Activated T-helper 1 cell treated with anti-CD3 and anti-CD28 coated beads, Interleukin-12 subunit alpha, Interleukin-12 subunit beta, Interleukin-2, Interleukin-4 antibody, amounts not matched to agents 30 ng/mL and 10 ng/mL and 1 ng/mL, durations not matched to agents 14 hours and 24 hours and 36 hours (primary cell): ENCODE results near the gene ATL1. TPM values are rescaled to one million over a fixed set of nuclear protein-coding genes. Genes with fewer than 3 reads are reported as not detected.
"Not testable (repeated sequence)": the region's sequence is repeated elsewhere in the genome, so short reads cannot be mapped to it uniquely, and the experiment has no call there.

Experiments
- DNase-seq: peaks from one replicate; pipeline ENCODE4 v3.0.0; 2021; ENCODE audit warnings: low spot score
- H3K27ac Mint-ChIP-seq: one replicate; pipeline ENCODE4 v1.8.0; 2021; ENCODE audit warnings: mild to moderate bottlenecking, mixed read lengths
- H3K27me3 Mint-ChIP-seq: one replicate; pipeline ENCODE4 v1.8.0; 2022; ENCODE audit warnings: mild to moderate bottlenecking, moderate library complexity, mixed read lengths; ENCODE audit not compliant: insufficient read depth
- H3K36me3 Mint-ChIP-seq: one replicate; pipeline ENCODE4 v1.8.0; 2021; ENCODE audit warnings: low read depth, mixed read lengths
- H3K4me1 Mint-ChIP-seq: one replicate; pipeline ENCODE4 v1.8.0; 2021; ENCODE audit warnings: low read depth, mixed read lengths
- H3K4me3 Mint-ChIP-seq: one replicate; pipeline ENCODE4 v1.8.0; 2021; ENCODE audit warnings: mild to moderate bottlenecking, moderate library complexity, mixed read lengths
- H3K9me3 Mint-ChIP-seq: one replicate; pipeline ENCODE4 v1.8.0; 2021; ENCODE audit warnings: mixed read lengths
- intact Hi-C: fragments of 100-400 bp; cut with micrococcal nuclease; formaldehyde crosslinking; loops from one replicate; pipeline ENCODE4 v1.15.1; 2024
- total RNA-seq: library from RNA; stranded (reverse); gene quantifications from 2 replicates; pipeline ENCODE4 v1.2.3, GENCODE V29; 2022

Gene ATL1
- total RNA-seq, 1 donor from 2014 or later: 0.83 TPM

DNA sequence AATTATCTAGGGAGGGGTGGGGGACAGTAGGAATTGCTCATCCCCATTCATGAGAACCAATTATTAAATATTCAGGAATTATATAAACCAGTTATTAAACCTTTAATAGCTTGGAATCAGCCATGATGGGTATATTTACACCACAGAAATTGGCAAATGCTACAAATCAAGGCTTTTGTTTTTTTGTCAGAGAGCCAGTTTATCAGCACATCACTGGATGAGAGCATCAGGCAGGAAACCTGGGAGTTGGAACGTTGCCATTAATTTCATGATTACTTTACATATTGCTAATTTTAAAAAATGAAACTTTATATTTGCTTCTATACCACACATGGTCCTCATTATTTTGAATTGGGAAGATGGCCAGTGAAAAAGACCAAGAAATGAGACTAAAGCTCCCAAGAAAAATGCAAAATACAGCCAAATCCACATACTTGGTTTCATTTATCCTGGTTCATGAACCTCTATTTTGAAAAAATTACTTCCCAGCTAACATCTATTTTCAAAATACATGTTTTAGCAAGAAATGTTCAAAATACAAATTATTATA is 48.4 kb downstream of the ATL1 start:
- intact Hi-C loops: loop anchor here (5.0 kb wide), 2 partner anchors 59 to 286 kb away; partner anchors contain the start of gene SAV1
- Mint-ChIP-seq H3K4me3 (no peak overlapping the region), H3K36me3 (no peaks in the 10 kb centered on the region), H3K27ac (no peak overlapping the region), H3K9me3 (no peaks in the 10 kb centered on the region), H3K27me3 (peaks cover 16% of the 10 kb centered on the region), H3K4me1 (peaks cover 7% of the 10 kb centered on the region)
- DNase-seq: no peak

DNA sequence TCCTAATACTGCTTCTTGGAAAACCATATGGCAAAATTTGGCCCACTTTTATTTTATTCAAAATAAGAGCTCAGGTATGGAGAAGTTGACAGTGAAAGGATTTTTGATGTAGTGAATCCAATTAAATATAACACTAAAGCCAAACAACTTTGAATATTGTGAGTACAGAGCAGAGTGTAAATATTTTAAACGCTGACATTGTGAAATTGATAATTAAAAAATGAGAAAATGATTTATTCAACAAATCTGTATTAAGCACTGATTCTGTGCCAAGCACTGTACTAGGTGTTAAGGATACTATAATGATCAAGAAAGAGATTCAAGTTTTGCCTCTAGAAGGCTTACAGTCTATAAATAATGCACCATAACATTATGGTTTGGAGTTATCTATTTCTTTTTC is 50.5 kb downstream of the ATL1 start:
- Mint-ChIP-seq H3K27me3 (peaks cover 16% of the 10 kb centered on the region), H3K27ac (no peak overlapping the region), H3K36me3 (no peaks in the 10 kb centered on the region), H3K4me1 (peaks cover 7% of the 10 kb centered on the region), H3K9me3 (no peaks in the 10 kb centered on the region), H3K4me3 (no peak overlapping the region)
- intact Hi-C loops: no loop called here
- DNase-seq: no peak

DNA sequence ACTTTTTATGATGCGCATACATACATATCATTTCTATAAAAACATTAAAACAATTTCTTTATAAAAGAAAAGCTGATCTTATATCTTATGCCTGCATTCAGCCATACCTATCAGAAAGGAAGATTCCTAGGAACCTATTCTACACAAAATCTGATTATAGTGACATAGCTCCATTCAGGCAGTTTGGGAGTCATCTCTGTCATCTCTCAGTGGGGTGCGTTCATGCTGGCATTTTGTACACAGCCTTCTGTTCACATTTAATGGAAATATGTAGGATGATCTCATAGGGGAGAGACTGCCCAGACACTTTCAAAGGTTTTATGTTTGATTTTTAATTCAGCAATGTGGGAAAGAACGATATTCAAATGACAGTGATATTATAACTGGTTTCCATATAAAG is 52.9 kb downstream of the ATL1 start:
- peaks cover 13% of the 10 kb centered on the region for H3K27me3 Mint-ChIP-seq
- no peak overlapping the region for H3K27ac Mint-ChIP-seq
- no peaks in the 10 kb centered on the region for H3K9me3 Mint-ChIP-seq
- H3K4me3 Mint-ChIP-seq: no peak overlapping the region
- DNase-seq: no peak
- H3K4me1 Mint-ChIP-seq: no peaks in the 10 kb centered on the region
- H3K36me3 Mint-ChIP-seq: no peaks in the 10 kb centered on the region
- intact Hi-C loops: no loop called here

DNA sequence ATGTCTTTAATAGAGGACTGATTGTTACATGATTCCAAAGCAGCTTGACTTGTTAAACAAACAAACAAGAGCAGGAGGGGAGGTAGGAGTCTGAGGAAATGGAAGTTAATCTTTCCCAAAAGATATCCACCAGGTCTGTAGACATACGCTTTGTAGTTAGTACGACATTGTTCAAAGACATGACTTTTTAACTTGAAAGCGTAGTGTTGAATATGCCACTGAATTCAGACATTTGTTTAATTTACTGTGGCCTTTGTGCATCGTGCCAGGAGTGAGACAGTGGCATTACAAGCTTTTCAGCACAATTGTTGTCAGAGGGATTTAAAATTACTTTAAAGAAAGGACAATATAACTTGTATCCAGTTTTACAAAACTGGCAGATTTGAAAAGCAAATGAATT is 55.1 kb downstream of the ATL1 start:
- Mint-ChIP-seq H3K4me1 (no peaks in the 10 kb centered on the region), H3K36me3 (no peaks in the 10 kb centered on the region), H3K4me3 (no peak overlapping the region), H3K27ac (no peak overlapping the region), H3K27me3 (peaks cover 10% of the 10 kb centered on the region), H3K9me3 (no peaks in the 10 kb centered on the region)
- intact Hi-C loops: no loop called here
- no peak for DNase-seq

DNA sequence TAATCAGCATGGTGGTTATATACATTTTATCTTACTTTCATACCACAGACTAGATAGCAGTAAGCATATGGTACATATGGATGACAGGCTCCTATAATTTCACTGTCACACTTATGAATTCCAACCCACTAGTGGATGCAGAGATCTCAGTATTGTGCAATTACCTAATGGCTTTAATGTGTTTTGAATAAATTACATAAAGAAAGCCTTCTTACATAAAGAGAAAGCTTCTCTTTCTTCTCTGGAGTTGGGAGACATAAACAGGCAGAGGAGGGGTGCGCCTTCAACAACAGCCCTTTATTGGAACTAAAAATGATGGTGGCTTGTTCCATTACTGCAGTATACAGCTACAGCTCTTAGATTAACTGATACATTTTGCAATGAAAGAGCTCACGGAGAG is 55.6 kb downstream of the ATL1 start:
- no peak overlapping the region for H3K27ac Mint-ChIP-seq
- intact Hi-C loops: no loop called here
- H3K9me3 Mint-ChIP-seq: no peaks in the 10 kb centered on the region
- H3K4me1 Mint-ChIP-seq: no peaks in the 10 kb centered on the region
- DNase-seq: no peak
- H3K27me3 Mint-ChIP-seq: peaks cover 10% of the 10 kb centered on the region
- no peaks in the 10 kb centered on the region for H3K36me3 Mint-ChIP-seq
- no peak overlapping the region for H3K4me3 Mint-ChIP-seq

DNA sequence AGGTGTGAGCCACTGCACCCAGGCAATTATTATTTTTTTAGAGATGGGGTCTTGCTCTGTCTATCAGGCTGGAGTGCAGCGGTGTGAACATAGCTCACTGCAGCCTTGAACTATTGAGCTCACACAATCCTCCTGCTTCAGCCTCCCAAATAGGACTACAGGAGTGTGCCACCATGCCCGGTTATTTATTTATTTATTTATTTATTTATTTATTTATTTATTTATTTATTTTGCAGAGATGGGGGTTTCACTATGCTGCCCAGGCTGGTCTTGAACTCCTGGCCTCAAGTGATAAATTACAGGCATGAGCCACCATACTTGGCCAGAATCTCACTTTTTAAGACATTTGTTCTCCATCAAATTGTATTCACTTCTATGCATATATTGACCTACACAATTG is 56.3 kb downstream of the ATL1 start:
- Mint-ChIP-seq H3K4me3 (no peak overlapping the region), H3K27me3 (peaks cover 5% of the 10 kb centered on the region), H3K27ac (no peak overlapping the region), H3K4me1 (no peaks in the 10 kb centered on the region), H3K36me3 (no peaks in the 10 kb centered on the region), H3K9me3 (no peaks in the 10 kb centered on the region)
- no peak for DNase-seq
- intact Hi-C loops: no loop called here

DNA sequence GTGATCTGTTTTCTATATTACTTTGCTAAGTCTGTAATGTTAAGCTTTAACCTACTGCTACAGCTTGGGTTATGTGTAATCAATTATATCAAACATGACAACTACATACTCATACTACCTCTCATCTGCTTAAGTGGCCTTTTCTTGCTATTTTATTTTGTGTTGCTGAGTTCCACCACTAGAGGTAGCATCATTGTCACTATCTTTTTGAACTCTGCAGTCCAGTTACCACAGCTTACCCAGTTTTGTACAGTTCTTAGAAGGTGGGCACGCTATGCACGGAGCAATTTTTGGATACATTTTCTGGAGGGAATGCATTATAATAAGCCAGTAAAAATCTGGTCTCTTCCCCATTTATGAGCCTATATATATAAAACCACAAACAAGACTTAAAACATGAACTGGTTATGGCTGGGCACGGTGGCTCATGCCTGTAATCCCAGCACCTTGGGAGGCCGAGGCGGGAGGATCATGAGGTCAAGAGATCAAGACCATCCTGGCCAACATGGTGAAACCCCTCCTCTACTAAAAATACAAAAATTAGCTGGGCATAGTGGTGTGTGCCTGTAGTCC is 59.7 kb downstream of the ATL1 start:
- intact Hi-C loops: loop anchor here (1.0 kb wide), 3 partner anchors 154 to 241 kb away; no protein-coding TSS in a partner anchor

DNA sequence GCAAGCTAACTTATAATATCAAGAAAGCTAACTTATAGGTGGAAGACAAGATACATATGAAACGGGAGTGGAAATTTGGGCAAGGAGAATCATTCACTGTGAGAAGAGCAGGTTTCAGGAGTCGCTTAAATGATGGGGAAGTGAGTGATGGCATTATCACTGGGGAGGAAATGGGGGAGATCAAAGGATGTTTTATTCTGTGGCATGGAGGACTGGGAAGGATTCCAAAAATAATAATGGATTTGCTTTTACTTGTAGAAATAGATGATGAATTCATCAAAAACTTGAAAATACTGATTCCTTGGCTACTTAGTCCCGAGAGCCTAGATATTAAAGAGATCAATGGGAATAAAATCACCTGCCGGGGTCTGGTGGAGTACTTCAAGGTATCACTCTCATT is 60.4 kb downstream of the ATL1 start:
- H3K27me3 Mint-ChIP-seq: no peaks in the 10 kb centered on the region
- intact Hi-C loops: no loop called here
- H3K36me3 Mint-ChIP-seq: no peaks in the 10 kb centered on the region
- H3K4me1 Mint-ChIP-seq: no peaks in the 10 kb centered on the region
- H3K27ac Mint-ChIP-seq: no peak overlapping the region
- H3K4me3 Mint-ChIP-seq: no peak overlapping the region
- H3K9me3 Mint-ChIP-seq: no peaks in the 10 kb centered on the region
- no peak for DNase-seq

More for the DNA sequence above, 59.7 kb downstream of the ATL1 start:
- Mint-ChIP-seq H3K27ac (no peak overlapping the region), H3K27me3 (no peaks in the 10 kb centered on the region), H3K36me3 (no peaks in the 10 kb centered on the region), H3K4me1 (no peaks in the 10 kb centered on the region), H3K9me3 (no peaks in the 10 kb centered on the region), H3K4me3 (no peak overlapping the region)
- DNase-seq: no peak

DNA sequence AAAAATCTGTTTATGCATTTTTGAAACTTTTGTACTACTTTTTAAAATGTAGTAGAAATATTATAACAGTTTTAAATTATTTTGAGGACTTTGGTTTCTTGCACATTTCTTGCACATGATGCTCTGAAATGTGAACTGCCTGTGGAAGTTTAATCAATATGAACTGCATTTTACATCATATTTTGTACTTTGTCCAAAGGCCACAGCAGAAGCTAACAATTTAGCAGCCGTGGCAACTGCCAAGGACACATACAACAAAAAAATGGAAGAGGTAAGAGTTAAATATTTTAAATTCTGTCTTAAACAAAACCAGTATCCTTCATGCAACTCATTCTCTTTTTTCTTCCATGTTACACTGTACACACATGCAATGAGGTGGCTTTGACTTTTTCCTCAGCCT is 63.0 kb downstream of the ATL1 start:
- DNase-seq: no peak
- H3K4me3 Mint-ChIP-seq: no peak overlapping the region
- H3K9me3 Mint-ChIP-seq: no peaks in the 10 kb centered on the region
- intact Hi-C loops: no loop called here
- no peaks in the 10 kb centered on the region for H3K4me1 Mint-ChIP-seq
- no peak overlapping the region for H3K27ac Mint-ChIP-seq
- H3K27me3 Mint-ChIP-seq: no peaks in the 10 kb centered on the region
- no peaks in the 10 kb centered on the region for H3K36me3 Mint-ChIP-seq

DNA sequence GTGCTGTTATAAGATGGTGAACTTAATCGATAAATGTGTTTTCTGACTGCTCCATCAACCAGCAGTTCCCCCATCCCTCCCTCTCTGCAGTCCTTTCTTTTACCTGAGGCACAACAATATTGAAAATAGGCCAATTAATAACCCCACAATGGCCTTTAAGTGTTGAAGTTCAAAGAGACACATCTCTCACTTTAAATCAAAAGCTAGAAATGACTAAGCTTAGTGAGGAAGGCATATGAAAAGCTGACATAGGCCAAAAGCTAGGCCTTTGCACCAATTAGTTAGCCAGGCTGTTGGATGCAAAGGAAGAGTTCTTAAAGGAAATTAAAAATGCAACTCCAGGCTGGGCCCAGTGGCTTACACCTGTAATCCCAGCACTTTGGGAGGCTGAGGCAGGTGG is 64.5 kb downstream of the ATL1 start:
- intact Hi-C loops: no loop called here
- no peak overlapping the region for H3K4me3 Mint-ChIP-seq
- no peaks in the 10 kb centered on the region for H3K4me1 Mint-ChIP-seq
- no peaks in the 10 kb centered on the region for H3K9me3 Mint-ChIP-seq
- H3K27me3 Mint-ChIP-seq: no peaks in the 10 kb centered on the region
- no peak overlapping the region for H3K27ac Mint-ChIP-seq
- no peak for DNase-seq
- H3K36me3 Mint-ChIP-seq: no peaks in the 10 kb centered on the region

DNA sequence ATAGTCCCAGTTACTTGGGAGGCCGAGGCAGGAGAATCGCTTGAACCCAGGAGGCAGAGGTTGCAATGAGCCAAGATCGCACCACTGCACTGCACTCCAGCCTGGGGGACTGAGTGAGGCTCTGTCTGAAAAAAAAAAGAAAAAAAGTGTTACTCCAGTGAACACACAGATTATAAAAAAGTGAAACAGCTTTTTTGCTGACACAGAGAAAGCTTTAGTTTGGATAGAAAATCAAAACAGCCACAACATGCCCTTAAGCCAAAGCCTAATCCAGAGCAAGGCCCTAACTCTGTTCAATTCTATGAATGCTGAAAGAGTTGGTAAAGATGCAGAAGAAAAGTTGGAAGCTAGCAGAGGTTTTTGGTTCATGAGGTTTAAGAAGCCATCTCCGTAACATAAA is 65.0 kb downstream of the ATL1 start:
- H3K4me1 Mint-ChIP-seq, H3K27me3 Mint-ChIP-seq, H3K27ac Mint-ChIP-seq, intact Hi-C loops, H3K36me3 Mint-ChIP-seq, H3K4me3 Mint-ChIP-seq, H3K9me3 Mint-ChIP-seq, DNase-seq: not testable (repeated sequence)

DNA sequence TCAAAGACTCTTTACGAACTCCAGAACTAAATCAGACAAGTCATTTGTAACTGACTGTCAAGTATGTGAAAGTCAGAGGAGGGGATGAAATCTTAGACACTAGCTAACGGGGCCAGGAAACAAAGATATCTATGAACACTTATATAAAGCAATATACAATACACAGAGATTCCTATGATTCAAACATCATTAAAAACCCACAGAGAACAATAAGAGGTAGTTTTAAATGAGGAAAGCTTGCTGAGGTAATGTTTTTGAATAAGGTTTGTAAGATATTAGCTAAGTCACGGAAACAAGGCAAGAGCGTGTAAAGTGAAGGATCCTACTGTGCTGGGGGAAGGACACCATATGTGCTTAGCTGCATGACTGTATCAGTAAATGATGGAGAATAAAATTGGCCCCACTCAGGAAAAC is 71.5 kb downstream of the ATL1 start:
- H3K27me3 Mint-ChIP-seq: no peaks in the 10 kb centered on the region
- H3K4me1 Mint-ChIP-seq: no peaks in the 10 kb centered on the region
- H3K4me3 Mint-ChIP-seq: no peak overlapping the region
- DNase-seq: no peak
- intact Hi-C loops: no loop called here
- no peak overlapping the region for H3K27ac Mint-ChIP-seq
- H3K36me3 Mint-ChIP-seq: no peaks in the 10 kb centered on the region
- no peaks in the 10 kb centered on the region for H3K9me3 Mint-ChIP-seq

DNA sequence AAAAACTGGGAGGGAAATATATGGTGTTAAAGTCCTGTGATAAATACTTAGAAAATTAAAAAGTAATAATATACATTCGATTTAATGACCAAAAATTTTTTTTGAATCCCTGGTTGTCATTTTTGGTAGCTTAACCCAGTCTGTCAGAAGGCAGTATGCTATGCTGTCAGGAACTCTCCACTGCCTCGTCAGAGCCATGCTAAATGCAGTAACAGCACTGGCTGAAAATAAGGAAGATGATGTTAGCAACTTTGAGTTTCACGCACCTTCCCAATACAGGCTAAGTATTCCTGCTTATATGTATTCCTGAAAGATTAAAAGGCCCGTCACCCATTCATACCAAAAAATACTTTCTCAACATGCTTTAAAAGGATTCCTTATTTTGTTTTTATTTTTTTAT is 74.0 kb downstream of the ATL1 start:
- no peaks in the 10 kb centered on the region for H3K9me3 Mint-ChIP-seq
- no peaks in the 10 kb centered on the region for H3K36me3 Mint-ChIP-seq
- H3K4me1 Mint-ChIP-seq: no peaks in the 10 kb centered on the region
- no peaks in the 10 kb centered on the region for H3K27me3 Mint-ChIP-seq
- DNase-seq: no peak
- H3K27ac Mint-ChIP-seq: no peak overlapping the region
- no peak overlapping the region for H3K4me3 Mint-ChIP-seq
- intact Hi-C loops: no loop called here

DNA sequence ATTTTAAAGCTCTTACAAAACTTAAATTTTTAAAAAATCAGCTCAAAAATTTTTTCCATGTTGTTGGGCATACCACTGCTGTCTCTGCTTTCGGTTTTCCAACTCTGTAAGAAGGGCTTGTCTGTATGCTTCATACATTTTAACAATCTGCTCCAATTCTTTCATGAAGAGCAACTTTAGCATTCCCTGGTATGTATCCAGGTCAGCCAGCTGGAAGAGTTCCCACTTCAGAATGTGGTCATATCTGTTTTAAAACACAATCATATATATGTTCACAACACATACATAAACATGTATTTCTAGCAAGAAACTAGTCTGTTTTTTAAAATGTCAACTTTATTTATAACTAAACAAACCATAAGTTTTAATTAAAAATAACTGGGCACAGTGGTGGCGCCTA is 75.2 kb downstream of the ATL1 start:
- intact Hi-C loops: no loop called here
- H3K27me3 Mint-ChIP-seq: no peaks in the 10 kb centered on the region
- no peaks in the 10 kb centered on the region for H3K9me3 Mint-ChIP-seq
- DNase-seq: no peak
- H3K4me1 Mint-ChIP-seq: no peaks in the 10 kb centered on the region
- H3K27ac Mint-ChIP-seq: no peak overlapping the region
- no peak overlapping the region for H3K4me3 Mint-ChIP-seq
- no peaks in the 10 kb centered on the region for H3K36me3 Mint-ChIP-seq
